A172 (cell line): ENCODE measurements around the gene RIMS4. TPM values are rescaled to one million over a fixed set of nuclear protein-coding genes. Genes with fewer than 3 reads are reported as not detected.
"Not testable (repeated sequence)": the region's sequence is repeated elsewhere in the genome, so short reads cannot be mapped to it uniquely, and the experiment has no call there.

Source experiments
- DNase-seq: peaks from one replicate; pipeline ENCODE4 v3.0.0-alpha.2; 2015; ENCODE audit warnings: low spot score
- total RNA-seq: library from RNA; depleted of rRNA; stranded (reverse); fragments of >200 nt; shearing (Covaris generic); gene quantifications from 2 replicates; pipeline ENCODE4 v1.2.3, GENCODE V29; 2014

The RIMS4 gene
- total RNA-seq, 1 experiment from 2014 or later = 0.02 TPM

GRCh38 chr20:44763798-44764197 is 46.5 kb downstream of the RIMS4 start:
- not testable (repeated sequence) for DNase-seq

GRCh38 chr20:44762466-44763140 is 47.7 kb downstream of the RIMS4 start:
- DNase-seq = no peak

GRCh38 chr20:44761423-44761822 is 48.9 kb downstream of the RIMS4 start:
- no peak for DNase-seq

GRCh38 chr20:44759595-44759994 is 50.8 kb downstream of the RIMS4 start:
- no peak for DNase-seq

GRCh38 chr20:44758247-44759101 is 51.9 kb downstream of the RIMS4 start:
- DNase-seq = no peak

DNA sequence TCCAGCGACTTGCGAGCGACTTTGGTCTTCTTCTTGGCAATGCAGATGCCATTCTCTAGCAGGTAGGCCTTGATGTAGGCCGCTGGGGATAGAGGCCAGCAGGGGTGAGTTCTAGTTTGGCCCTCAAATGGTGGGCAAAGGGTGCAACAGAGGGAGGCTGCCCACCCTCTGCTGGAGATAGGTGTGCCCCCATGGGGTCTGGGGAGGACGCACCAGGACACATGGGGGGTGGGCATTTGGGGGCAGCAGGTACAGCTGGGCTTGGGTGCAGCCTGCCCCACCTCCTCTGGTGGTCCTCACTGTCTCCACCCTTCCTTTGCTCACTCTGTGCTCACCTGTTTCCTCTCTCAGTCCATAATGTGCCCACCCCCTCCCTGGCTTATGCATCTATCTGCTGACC is 53.4 kb downstream of the RIMS4 start:
- DNase-seq = no peak

GRCh38 chr20:44756011-44756688 is 54.2 kb downstream of the RIMS4 start:
- DNase-seq = no peak

GRCh38 chr20:44754554-44754953 is 55.8 kb downstream of the RIMS4 start:
- DNase-seq = no peak

GRCh38 chr20:44752099-44752931 is 58.0 kb downstream of the RIMS4 start:
- DNase-seq = no peak

- DNase-seq = no peak
Observed at GRCh38 chr20:44750081-44750805, 60.1 kb downstream of the RIMS4 start.

DNA sequence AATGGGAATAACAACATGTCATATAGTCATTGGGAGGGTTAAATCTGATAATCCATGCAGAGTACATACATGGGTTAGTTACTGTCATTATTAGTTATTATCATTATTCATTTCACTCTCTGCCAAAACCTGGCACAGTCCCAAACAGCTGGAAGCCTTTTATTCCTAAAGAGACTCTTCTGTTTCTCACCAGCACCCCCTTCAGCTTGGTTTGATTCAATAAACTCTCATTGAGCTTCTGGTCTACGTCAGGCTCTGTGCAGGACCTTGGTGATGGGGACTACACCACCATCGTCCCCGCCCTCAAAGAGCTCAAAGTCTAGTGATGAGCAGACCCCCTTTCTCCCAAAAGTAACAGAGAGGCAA is 62.4 kb downstream of the RIMS4 start:
- no peak for DNase-seq

DNA sequence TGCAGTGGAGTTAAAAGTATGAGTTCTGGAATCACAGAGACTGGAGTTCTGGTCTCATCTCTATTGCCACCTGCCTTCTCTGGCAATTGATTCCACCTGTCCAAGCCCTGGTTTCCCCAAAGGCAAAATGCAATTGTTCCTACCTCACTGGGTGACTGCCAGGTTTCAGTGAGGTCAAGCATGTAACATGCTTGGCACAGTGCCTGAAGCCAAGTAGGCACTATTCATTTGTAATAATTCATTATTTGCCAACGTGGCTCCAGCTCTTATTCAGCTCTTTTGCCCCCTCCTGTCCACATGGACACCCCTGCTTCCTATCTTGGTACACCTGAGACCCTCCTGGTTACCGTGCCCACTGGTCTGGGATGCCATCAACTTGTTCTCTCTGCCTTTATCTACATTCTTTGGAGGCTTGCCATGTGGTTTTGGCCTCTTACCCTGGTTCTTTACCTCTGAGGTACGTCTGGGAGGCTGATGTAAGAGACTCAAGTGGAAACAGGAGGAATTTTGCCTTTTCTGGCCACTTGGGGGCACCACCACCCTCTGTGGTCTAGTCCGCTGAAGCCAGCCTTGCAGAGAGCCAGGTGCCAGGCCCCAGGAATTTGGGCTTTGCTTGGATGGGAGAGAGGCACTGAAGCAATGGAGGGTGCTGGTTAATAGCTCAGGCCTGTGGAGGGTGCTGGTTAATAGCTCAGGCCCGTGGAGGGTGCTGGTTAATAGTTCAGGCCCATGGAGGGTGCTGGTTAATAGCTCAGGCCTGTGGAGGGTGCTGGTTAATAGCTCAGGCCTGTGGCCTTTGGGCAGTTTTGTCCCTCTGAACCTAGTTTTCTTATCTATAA is 63.0 kb downstream of the RIMS4 start:
- peak; percentile 78 for DNase-seq

DNA sequence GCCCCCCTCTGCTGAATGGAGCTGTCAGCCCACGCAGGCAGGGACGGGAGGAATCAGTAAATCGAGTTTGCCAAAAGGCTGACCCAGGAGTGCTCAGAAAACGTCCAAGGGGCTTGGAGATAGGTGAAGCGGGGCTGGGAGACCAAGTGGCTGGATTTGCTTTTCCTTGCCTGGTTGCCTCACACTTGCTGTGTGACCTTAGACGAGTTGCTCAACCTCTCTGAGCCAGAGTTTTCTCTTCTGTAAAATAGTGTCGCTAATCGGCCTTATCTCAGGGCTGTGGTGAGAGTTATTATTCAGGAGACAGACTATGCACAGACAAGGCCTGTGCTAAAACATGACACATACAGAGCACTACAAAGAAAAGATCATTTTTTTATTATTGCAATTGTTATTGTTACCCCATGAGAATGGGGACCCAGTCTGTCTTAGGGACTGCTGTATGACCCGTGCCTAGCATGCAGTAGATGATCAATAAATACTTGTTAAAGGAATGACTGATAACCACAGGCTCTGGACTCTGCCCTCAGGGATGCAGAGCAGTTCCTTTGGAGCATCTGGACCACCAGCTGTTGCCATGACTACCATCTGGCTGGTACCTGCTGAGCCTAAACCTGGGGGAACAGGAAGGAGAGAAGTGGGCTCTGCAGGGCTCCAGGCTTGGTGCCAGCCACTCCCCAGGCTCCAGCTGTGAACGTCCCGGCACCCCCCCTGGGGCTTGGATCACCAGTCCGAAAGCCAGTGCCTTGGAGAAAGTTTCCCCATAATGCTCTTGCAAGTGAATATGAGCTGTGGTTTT is 63.8 kb downstream of the RIMS4 start:
- peak; percentile 11 for DNase-seq

DNA sequence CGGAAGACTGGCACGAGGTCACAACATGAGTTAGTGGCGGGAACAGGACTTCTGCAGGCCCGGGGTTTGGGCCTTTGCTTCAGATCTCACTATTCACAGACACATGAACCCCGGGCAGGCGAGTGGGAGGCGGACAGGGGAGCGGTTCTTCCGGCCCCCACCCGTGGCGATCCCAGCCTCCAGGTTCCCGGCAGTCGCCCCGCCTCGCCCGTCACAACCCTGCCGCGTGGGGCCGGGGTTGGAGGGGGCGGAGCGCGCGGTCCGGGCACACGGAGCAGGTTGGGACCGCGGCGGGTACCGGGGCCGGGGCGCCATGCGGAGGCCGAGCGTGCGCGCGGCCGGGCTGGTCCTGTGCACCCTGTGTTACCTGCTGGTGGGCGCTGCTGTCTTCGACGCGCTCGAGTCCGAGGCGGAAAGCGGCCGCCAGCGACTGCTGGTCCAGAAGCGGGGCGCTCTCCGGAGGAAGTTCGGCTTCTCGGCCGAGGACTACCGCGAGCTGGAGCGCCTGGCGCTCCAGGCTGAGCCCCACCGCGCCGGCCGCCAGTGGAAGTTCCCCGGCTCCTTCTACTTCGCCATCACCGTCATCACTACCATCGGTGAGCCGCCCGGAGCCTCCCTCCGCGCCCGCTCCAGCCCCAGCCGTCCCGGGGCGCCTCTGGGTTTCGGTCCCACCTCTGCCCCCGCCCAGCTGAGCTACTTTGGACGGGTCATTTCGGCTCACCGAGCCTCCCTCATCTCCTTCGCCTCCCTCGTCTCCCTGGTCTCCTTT is 64.6 kb downstream of the RIMS4 start, which contains the start of gene KCNK15:
Gene KCNK15, plus strand, starts transcription at position 268 of the 769 bp plus-strand sequence. Its CDS starts 46 bp downstream, at position 314.
- DNase-seq = no peak

GRCh38 chr20:44745122-44745597 is 65.2 kb downstream of the RIMS4 start:
- DNase-seq = no peak

GRCh38 chr20:44743916-44744655 is 66.3 kb downstream of the RIMS4 start:
- no peak for DNase-seq

DNA sequence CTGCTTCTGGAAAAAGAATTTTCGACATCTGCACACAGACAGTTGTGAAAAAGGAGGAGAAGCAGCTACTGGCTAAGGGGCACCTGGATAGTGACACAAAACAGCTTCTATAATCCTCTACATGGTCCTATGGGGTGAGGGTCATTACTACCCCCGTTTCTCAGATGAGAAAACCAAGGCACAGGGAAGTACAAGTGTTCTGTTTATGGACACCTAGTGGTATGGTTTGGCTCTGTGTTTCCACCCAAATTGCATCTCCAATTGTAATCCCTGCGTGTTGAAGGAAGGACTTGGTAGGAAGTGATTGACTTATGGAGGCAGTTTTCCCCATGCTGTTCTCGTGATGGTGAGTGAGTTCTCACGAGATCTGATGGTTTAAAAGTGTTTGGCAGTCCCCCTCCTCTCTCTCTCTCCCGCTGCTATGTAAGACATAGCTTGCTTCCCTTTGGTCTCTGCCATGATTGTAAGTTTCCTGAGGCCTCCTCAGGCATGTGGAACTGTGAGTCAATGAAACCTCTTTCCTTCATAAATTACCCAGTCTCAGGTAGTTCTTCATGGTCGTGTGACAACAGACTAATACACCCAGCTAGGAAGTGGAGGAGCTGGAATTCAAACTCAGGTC is 67.2 kb downstream of the RIMS4 start:
- DNase-seq = no peak
